HCT116 (cell line): Measurements from ENCODE around the gene IRAK2. TPM values are rescaled to one million over a fixed set of nuclear protein-coding genes. Genes with fewer than 3 reads are reported as not detected.

ENCODE experiments used
- ATAC-seq: fragments of 200-7000 bp; cut with Tn5 transposase; 2 replicates; pipeline ENCODE4 v1.9.1; 2020; ENCODE audit warnings: mild to moderate bottlenecking, moderate library complexity
- BruUV-seq: library from RNA; stranded (reverse); fragments of 400-500 nt; replicated peaks from 2 replicates; lab custom pipeline; 2021; lab: Mats Ljungman, UMichigan
- CTCF ChIA-PET: fragments of 300-600 bp; sonication (Branson Sonifier 250); formaldehyde crosslinking; loops from one replicate; lab custom pipeline; 2021; ENCODE audit warnings: antibody characterized with exemption; lab: Charles Lee
- POLR2A ChIA-PET: fragments of 300-600, 350-600 bp; sonication (Branson Sonifier 250); formaldehyde crosslinking; loops from one replicate; lab custom pipeline; 2021; ENCODE audit warnings: antibody characterized with exemption; lab: Charles Lee
- RAD21 ChIA-PET, 2 experiments: fragments of 300-600 bp; sonication (Branson Sonifier 250); formaldehyde crosslinking; loops; one replicate each; lab custom pipeline; 2023; ENCODE audit warnings: low total read pairs in 2 of 2; ENCODE audit not compliant: uncharacterized antibody in 2 of 2, unreplicated experiment in 2 of 2, low non-redundant PET in 1 of 2; lab: Charles Lee
- DNase-seq: peaks from one replicate; pipeline ENCODE4 v3.0.0-alpha.2; 2010; ENCODE audit warnings: low read depth, low spot score
- H2AFZ ChIP-seq: fragments of 200-600 bp; shearing (Covaris generic), sonication (generic); 2 replicates; pipeline ENCODE4 v1.6.1; 2017; ENCODE audit warnings: low read depth, mixed run types, mixed read lengths, antibody characterized with exemption, low read length; ENCODE audit not compliant: poor library complexity, severe bottlenecking
- H3K27ac ChIP-seq: 2 replicates; pipeline ENCODE4 v1.5.1; 2012; ENCODE audit warnings: low read depth, low read length
- H3K27me3 ChIP-seq: fragments of 200-600 bp; sonication (generic); 2 replicates; pipeline ENCODE4 v1.6.1; 2016; ENCODE audit warnings: mixed run types, low read length, mixed read lengths; ENCODE audit not compliant: insufficient read depth
- H3K36me3 ChIP-seq, 2 experiments: fragments of 200-500 bp in 1 of 2; fragments of 200-600 bp in 1 of 2; sonication (Bioruptor generic) in 1 of 2; sonication (generic) in 1 of 2; 2 replicates each; pipeline versions ENCODE4 v1.5.1 to v1.6.1; 2014 to 2016; ENCODE audit warnings: low read length in 2 of 2, inconsistent platforms in 1 of 2, mixed read lengths in 1 of 2, mixed run types in 1 of 2; ENCODE audit not compliant: insufficient read depth in 2 of 2, control insufficient read depth in 1 of 2
- H3K4me1 ChIP-seq, 2 experiments: fragments of 200-600 bp in 1 of 2; sonication (generic) in 1 of 2; 2 replicates each; pipeline versions ENCODE4 v1.5.1 to v1.6.1; 2012 to 2017; ENCODE audit warnings: low read length in 2 of 2, inconsistent platforms in 1 of 2, mild to moderate bottlenecking in 1 of 2, mixed read lengths in 1 of 2, mixed run types in 1 of 2, moderate library complexity in 1 of 2; ENCODE audit not compliant: insufficient read depth in 2 of 2, control insufficient read depth in 1 of 2
- H3K4me2 ChIP-seq: fragments of 200-600 bp; sonication (generic); 2 replicates; pipeline ENCODE4 v1.6.1; 2017; ENCODE audit warnings: mixed run types, low read length, mixed read lengths
- H3K4me3 ChIP-seq, 2 experiments: fragments of 200-600 bp in 1 of 2; sonication (generic) in 1 of 2; replicated peaks in 1 of 2; 2 replicates each; pipeline ENCODE4 v1.5.1; 2011 to 2016; ENCODE audit warnings: low read length in 2 of 2, control low read depth in 1 of 2, low read depth in 1 of 2, mild to moderate bottlenecking in 1 of 2, mixed read lengths in 1 of 2, mixed run types in 1 of 2
- H3K79me2 ChIP-seq: fragments of 200-600 bp; sonication (generic); 2 replicates; pipeline ENCODE4 v1.6.1; 2017; ENCODE audit warnings: mild to moderate bottlenecking, mixed run types, low read length, moderate library complexity, mixed read lengths; ENCODE audit not compliant: insufficient read depth
- H3K9ac ChIP-seq: fragments of 200-600 bp; sonication (generic); 2 replicates; pipeline ENCODE4 v1.6.1; 2016; ENCODE audit warnings: low read length, mixed read lengths
- H3K9me2 ChIP-seq: fragments of 200-600 bp; sonication (generic), shearing (Covaris generic); 2 replicates; pipeline ENCODE4 v1.6.1; 2017; ENCODE audit warnings: mixed run types, mild to moderate bottlenecking, moderate library complexity; ENCODE audit not compliant: insufficient read depth
- H3K9me3 ChIP-seq, 2 experiments: fragments of 200-500 bp in 1 of 2; fragments of 200-600 bp in 1 of 2; sonication (Bioruptor generic) in 1 of 2; sonication (generic) in 1 of 2; 2 replicates each; pipeline ENCODE4 v1.6.1; 2014 to 2017; ENCODE audit warnings: low read length in 2 of 2, mixed read lengths in 2 of 2, inconsistent platforms in 1 of 2, low read depth in 1 of 2, mild to moderate bottlenecking in 1 of 2, mixed run types in 1 of 2, moderate library complexity in 1 of 2; ENCODE audit not compliant: control insufficient read depth in 1 of 2, insufficient read depth in 1 of 2
- H4K20me1 ChIP-seq: fragments of 200-600 bp; sonication (generic), shearing (Covaris generic); 2 replicates; pipeline ENCODE4 v1.6.1; 2017; ENCODE audit warnings: mixed run types, mild to moderate bottlenecking, moderate library complexity; ENCODE audit not compliant: insufficient read depth
- CBX3 ChIP-seq: IDR thresholded peaks from 2 replicates; pipeline ENCODE4 v1.6.1; 2012; ENCODE audit warnings: low read depth
- CEBPB ChIP-seq: IDR thresholded peaks from 2 replicates; pipeline ENCODE4 v1.6.1; 2012; ENCODE audit warnings: low read depth
- EGR1 ChIP-seq: IDR thresholded peaks from 2 replicates; pipeline ENCODE4 v1.6.1; 2012; ENCODE audit warnings: low read depth
- EZH2 ChIP-seq: fragments of 200-600 bp; sonication (generic); IDR thresholded peaks from 2 replicates; pipeline ENCODE4 v1.6.1; 2017; ENCODE audit warnings: antibody characterized with exemption, mixed run types
- EZH2phosphoT487 ChIP-seq: fragments of 200-600 bp; IDR thresholded peaks from 2 replicates; pipeline ENCODE4 v1.6.1; 2018; ENCODE audit warnings: antibody characterized with exemption, borderline replicate concordance
- FOSL1 ChIP-seq: IDR thresholded peaks from 2 replicates; pipeline ENCODE4 v1.6.1; 2012; ENCODE audit warnings: low read depth
- MAX ChIP-seq: IDR thresholded peaks from 2 replicates; pipeline ENCODE4 v1.6.1; 2012
- POLR2A ChIP-seq: IDR thresholded peaks from 2 replicates; pipeline ENCODE4 v1.7.0; 2011; ENCODE audit warnings: borderline replicate concordance; ENCODE audit not compliant: insufficient read depth, insufficient read length; ENCODE audit errors: extremely low read depth
- POLR2AphosphoS5 ChIP-seq: IDR thresholded peaks from 2 replicates; pipeline ENCODE4 v1.6.1; 2011; ENCODE audit warnings: mild to moderate bottlenecking, low read depth, low read length, moderate library complexity
- RAD21 ChIP-seq: IDR thresholded peaks from 2 replicates; pipeline ENCODE4 v1.6.1; 2012; ENCODE audit warnings: low read depth, mild to moderate bottlenecking
- SP1 ChIP-seq: IDR thresholded peaks from 2 replicates; pipeline ENCODE4 v1.6.1; 2012; ENCODE audit warnings: low read depth
- TCF7L2 ChIP-seq: IDR thresholded peaks from 2 replicates; pipeline ENCODE4 v1.7.0; 2011; ENCODE audit warnings: borderline replicate concordance, inconsistent platforms; ENCODE audit not compliant: insufficient read depth, insufficient read length; ENCODE audit errors: extremely low read depth
- YY1 ChIP-seq: IDR thresholded peaks from 2 replicates; pipeline ENCODE4 v1.6.1; 2011; ENCODE audit warnings: low read length, low read depth, moderate library complexity, mild to moderate bottlenecking; ENCODE audit not compliant: insufficient replicate concordance; ENCODE audit errors: extremely low read depth
- ZBTB33 ChIP-seq: IDR thresholded peaks from 2 replicates; pipeline ENCODE4 v1.6.1; 2011; ENCODE audit warnings: mild to moderate bottlenecking, low read length, moderate library complexity; ENCODE audit not compliant: insufficient replicate concordance; ENCODE audit errors: extremely low read depth
- ZFX ChIP-seq: fragments of 450-650 bp; IDR thresholded peaks from 2 replicates; pipeline ENCODE4 v1.6.1; 2017
- intact Hi-C: fragments of 100-400 bp; cut with micrococcal nuclease; formaldehyde crosslinking; loops from 2 replicates; pipeline ENCODE4 v1.10.0; 2022
- total RNA-seq: library from RNA; stranded (reverse); gene quantifications from one replicate; pipeline ENCODE4 v1.2.1, GENCODE V29; 2021; ENCODE audit not compliant: unreplicated experiment
- TF ChIP-seq, protein P1 (sequence below): IDR thresholded peaks from 2 replicates; pipeline ENCODE4 v1.6.1; 2012
- TF ChIP-seq, protein P2 (sequence below): IDR thresholded peaks from 2 replicates; pipeline ENCODE4 v1.6.1; 2012; ENCODE audit warnings: low read depth
- TF ChIP-seq, protein P3 (sequence below), 3 experiments: fragments of 200-600 bp in 1 of 3; sonication (generic) in 1 of 3; IDR thresholded peaks in 2 of 3; conservative IDR thresholded peaks in 1 of 3; 2 replicates each; pipeline ENCODE4 v1.5.1; 2012 to 2017; ENCODE audit warnings: low read depth in 2 of 3, low read length in 2 of 3, antibody characterized with exemption in 1 of 3, borderline replicate concordance in 1 of 3, control low read depth in 1 of 3, mild to moderate bottlenecking in 1 of 3, mixed read lengths in 1 of 3, mixed run types in 1 of 3, moderate library complexity in 1 of 3; ENCODE audit not compliant: insufficient read depth in 1 of 3

Gene IRAK2
- total RNA-seq, 1 experiment from 2014 or later: 3.6 TPM

GRCh38 chr3:10242182-10243065, 77.7 kb downstream of the IRAK2 start:
- H3K4me1 ChIP-seq: peaks cover 0 to under 1% of the 10 kb centered on the region in 2 experiments; a peak in 1 of 4 replicates
- no peak overlapping the region for H3K4me3 ChIP-seq
- no peaks in the 10 kb centered on the region for H3K9me2 ChIP-seq
- H3K9ac ChIP-seq: no peak overlapping the region
- ChIA-PET POLR2A (no interaction called here), RAD21 (no interaction called here), CTCF (interaction anchor here (0.7 kb wide), 1 partner anchor 742 kb away, joined by 3 read pairs; no protein-coding TSS in a partner anchor)
- H3K27ac ChIP-seq: no peak overlapping the region
- H3K36me3 ChIP-seq: 0 out of 4 replicates have a peak, but pooled peaks cover 0 to 4% of the 10 kb centered on the region in 2 experiments
- no peaks in the 10 kb centered on the region for H3K27me3 ChIP-seq
- intact Hi-C loops: no loop called here
- H2AFZ ChIP-seq: no peak overlapping the region
- ATAC-seq (no peak), DNase-seq (no peak)
- no peak overlapping the region for H3K4me2 ChIP-seq
- H3K9me3 ChIP-seq: peaks cover 6 to 21% of the 10 kb centered on the region in 2 experiments; a peak in 2 of 4 replicates
- no peaks in the 10 kb centered on the region for H3K79me2 ChIP-seq
- BruUV-seq: no TSS peak
- H4K20me1 ChIP-seq: no peaks in the 10 kb centered on the region
- TF ChIP-seq, protein P1, sequence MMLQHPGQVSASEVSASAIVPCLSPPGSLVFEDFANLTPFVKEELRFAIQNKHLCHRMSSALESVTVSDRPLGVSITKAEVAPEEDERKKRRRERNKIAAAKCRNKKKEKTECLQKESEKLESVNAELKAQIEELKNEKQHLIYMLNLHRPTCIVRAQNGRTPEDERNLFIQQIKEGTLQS: no peak
- TF ChIP-seq CEBPB: no peak
- TF ChIP-seq EZH2phosphoT487: no peak
- no peak for TF ChIP-seq MAX
- TF ChIP-seq CBX3: no peak
- TF ChIP-seq POLR2A: no peak
- TF ChIP-seq POLR2AphosphoS5: no peak
- TF ChIP-seq EGR1: no peak
- TF ChIP-seq, protein P2, sequence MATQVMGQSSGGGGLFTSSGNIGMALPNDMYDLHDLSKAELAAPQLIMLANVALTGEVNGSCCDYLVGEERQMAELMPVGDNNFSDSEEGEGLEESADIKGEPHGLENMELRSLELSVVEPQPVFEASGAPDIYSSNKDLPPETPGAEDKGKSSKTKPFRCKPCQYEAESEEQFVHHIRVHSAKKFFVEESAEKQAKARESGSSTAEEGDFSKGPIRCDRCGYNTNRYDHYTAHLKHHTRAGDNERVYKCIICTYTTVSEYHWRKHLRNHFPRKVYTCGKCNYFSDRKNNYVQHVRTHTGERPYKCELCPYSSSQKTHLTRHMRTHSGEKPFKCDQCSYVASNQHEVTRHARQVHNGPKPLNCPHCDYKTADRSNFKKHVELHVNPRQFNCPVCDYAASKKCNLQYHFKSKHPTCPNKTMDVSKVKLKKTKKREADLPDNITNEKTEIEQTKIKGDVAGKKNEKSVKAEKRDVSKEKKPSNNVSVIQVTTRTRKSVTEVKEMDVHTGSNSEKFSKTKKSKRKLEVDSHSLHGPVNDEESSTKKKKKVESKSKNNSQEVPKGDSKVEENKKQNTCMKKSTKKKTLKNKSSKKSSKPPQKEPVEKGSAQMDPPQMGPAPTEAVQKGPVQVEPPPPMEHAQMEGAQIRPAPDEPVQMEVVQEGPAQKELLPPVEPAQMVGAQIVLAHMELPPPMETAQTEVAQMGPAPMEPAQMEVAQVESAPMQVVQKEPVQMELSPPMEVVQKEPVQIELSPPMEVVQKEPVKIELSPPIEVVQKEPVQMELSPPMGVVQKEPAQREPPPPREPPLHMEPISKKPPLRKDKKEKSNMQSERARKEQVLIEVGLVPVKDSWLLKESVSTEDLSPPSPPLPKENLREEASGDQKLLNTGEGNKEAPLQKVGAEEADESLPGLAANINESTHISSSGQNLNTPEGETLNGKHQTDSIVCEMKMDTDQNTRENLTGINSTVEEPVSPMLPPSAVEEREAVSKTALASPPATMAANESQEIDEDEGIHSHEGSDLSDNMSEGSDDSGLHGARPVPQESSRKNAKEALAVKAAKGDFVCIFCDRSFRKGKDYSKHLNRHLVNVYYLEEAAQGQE: no peak
- no peak for TF ChIP-seq RAD21
- TF ChIP-seq, protein P3, sequence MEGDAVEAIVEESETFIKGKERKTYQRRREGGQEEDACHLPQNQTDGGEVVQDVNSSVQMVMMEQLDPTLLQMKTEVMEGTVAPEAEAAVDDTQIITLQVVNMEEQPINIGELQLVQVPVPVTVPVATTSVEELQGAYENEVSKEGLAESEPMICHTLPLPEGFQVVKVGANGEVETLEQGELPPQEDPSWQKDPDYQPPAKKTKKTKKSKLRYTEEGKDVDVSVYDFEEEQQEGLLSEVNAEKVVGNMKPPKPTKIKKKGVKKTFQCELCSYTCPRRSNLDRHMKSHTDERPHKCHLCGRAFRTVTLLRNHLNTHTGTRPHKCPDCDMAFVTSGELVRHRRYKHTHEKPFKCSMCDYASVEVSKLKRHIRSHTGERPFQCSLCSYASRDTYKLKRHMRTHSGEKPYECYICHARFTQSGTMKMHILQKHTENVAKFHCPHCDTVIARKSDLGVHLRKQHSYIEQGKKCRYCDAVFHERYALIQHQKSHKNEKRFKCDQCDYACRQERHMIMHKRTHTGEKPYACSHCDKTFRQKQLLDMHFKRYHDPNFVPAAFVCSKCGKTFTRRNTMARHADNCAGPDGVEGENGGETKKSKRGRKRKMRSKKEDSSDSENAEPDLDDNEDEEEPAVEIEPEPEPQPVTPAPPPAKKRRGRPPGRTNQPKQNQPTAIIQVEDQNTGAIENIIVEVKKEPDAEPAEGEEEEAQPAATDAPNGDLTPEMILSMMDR (IDR thresholded peaks at IDR 0.05 in 2 of 3, conservative IDR thresholded peaks at IDR 0.05 in 1 of 3; ENCODE audit: borderline replicate concordance in 1 of 3, insufficient read depth in 1 of 3, low read depth in 2 of 3, low read length in 2 of 3): no peak
- TF ChIP-seq FOSL1: no peak
- TF ChIP-seq TCF7L2: no peak
- TF ChIP-seq EZH2: no peak
- TF ChIP-seq ZFX: no peak
- TF ChIP-seq YY1: no peak
- TF ChIP-seq SP1: no peak
- TF ChIP-seq ZBTB33: no peak
